Smooth muscle cell (in vitro differentiated cells): Measurements from ENCODE around the gene MOBP. TPM values are rescaled to one million over a fixed set of nuclear protein-coding genes. Genes with fewer than 3 reads are reported as not detected.

ENCODE experiments used
- DNase-seq: peaks from one replicate; lab custom pipeline; 2025; ENCODE audit not compliant: unreplicated experiment; lab: John Stamatoyannopoulos, UW
- H2AFZ ChIP-seq: fragments of 200-600 bp; sonication (generic); 2 replicates; pipeline ENCODE4 v1.6.0; 2016; ENCODE audit warnings: antibody characterized with exemption, low read depth, mild to moderate bottlenecking
- H3F3A ChIP-seq: fragments of 200-600 bp; sonication (generic); 2 replicates; pipeline ENCODE4 v1.6.0; 2017; ENCODE audit warnings: antibody characterized with exemption, low read depth
- H3K27ac ChIP-seq: fragments of 200-600 bp; sonication (generic); 2 replicates; pipeline ENCODE4 v1.5.1; 2016; ENCODE audit warnings: low read depth, mild to moderate bottlenecking
- H3K27me3 ChIP-seq: fragments of 200-600 bp; sonication (generic); 2 replicates; pipeline ENCODE4 v1.6.1; 2016; ENCODE audit warnings: low read depth, mild to moderate bottlenecking
- H3K36me3 ChIP-seq: fragments of 200-600 bp; sonication (generic); 2 replicates; pipeline ENCODE4 v1.5.1; 2016; ENCODE audit warnings: low read depth
- H3K4me1 ChIP-seq: fragments of 200-600 bp; sonication (generic); 2 replicates; pipeline ENCODE4 v1.5.1; 2016; ENCODE audit warnings: low read depth
- H3K4me2 ChIP-seq: fragments of 200-600 bp; sonication (generic); 2 replicates; pipeline ENCODE4 v1.6.0; 2016; ENCODE audit warnings: mild to moderate bottlenecking
- H3K4me3 ChIP-seq: fragments of 200-600 bp; sonication (generic); 2 replicates; pipeline ENCODE4 v1.5.1; 2016; ENCODE audit warnings: mild to moderate bottlenecking
- H3K79me2 ChIP-seq: fragments of 200-600 bp; sonication (generic); 2 replicates; pipeline ENCODE4 v1.6.0; 2016; ENCODE audit warnings: low read depth, mild to moderate bottlenecking
- H3K9ac ChIP-seq: fragments of 200-600 bp; sonication (generic); 2 replicates; pipeline ENCODE4 v1.6.0; 2016; ENCODE audit warnings: low read depth
- H3K9me3 ChIP-seq: fragments of 200-600 bp; sonication (generic); replicated peaks from 2 replicates; pipeline ENCODE4 v1.5.1; 2016; ENCODE audit warnings: low read depth
- H4K20me1 ChIP-seq: fragments of 200-600 bp; sonication (generic); 2 replicates; pipeline ENCODE4 v1.6.0; 2016; ENCODE audit warnings: low read depth
- WGBS: methylation state at CpG from one replicate; pipeline ENCODE4 v1.1.7; 2016; ENCODE audit warnings: low lambda C conversion rate; 5-methylcytosine and 5-hydroxymethylcytosine counted together
- polyA plus RNA-seq: library from polyadenylated mRNA; unstranded; fragments of >200 nt; fragmentation: Nextera tagmentation; extraction: Ambion mirVana; gene quantifications from 2 replicates; pipeline ENCODE4 v1.2.1, GENCODE V29; 2016
- total RNA-seq: library from RNA; depleted of rRNA; stranded (reverse); fragments of >200 nt; gene quantifications from 2 replicates; pipeline ENCODE4 v1.2.3, GENCODE V29; 2014
- TF ChIP-seq, protein P1 (sequence below): fragments of 200-600 bp; sonication (generic); IDR thresholded peaks from 2 replicates; pipeline ENCODE4 v1.5.1; 2017; ENCODE audit warnings: borderline replicate concordance, mild to moderate bottlenecking, antibody characterized with exemption; ENCODE audit not compliant: insufficient read depth, poor library complexity, severe bottlenecking

MOBP gene
- total and polyA plus RNA-seq, 2 experiments from 2014 or later, result not detected

DNA sequence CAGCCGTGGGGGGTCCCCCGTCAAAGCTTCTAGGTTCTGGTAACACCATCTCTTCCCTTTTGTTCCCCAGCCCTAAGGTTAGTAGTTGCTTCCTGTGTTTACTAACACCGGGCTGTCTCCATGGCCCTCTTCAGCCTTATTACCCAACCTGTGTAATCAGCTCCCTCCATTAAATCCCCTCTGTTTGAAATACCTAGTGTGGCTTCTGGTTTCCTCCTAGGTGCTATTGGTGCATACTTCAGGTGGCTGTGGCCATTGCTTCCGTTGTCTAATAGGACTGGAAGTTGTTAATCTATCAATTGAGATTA, 35.3 kb downstream of the MOBP start:
- no peaks in the 10 kb centered on the region for H3K79me2 ChIP-seq
- no peak overlapping the region for H3K4me3 ChIP-seq
- no peaks in the 10 kb centered on the region for H3K27me3 ChIP-seq
- no peak for DNase-seq
- no peaks in the 10 kb centered on the region for H3F3A ChIP-seq
- H3K4me1 ChIP-seq, result peaks cover 8% of the 10 kb centered on the region
- no peak overlapping the region for H3K4me2 ChIP-seq
- H3K9ac ChIP-seq, result no peak overlapping the region
- no peaks in the 10 kb centered on the region for H3K9me3 ChIP-seq
- TF ChIP-seq, protein P1, sequence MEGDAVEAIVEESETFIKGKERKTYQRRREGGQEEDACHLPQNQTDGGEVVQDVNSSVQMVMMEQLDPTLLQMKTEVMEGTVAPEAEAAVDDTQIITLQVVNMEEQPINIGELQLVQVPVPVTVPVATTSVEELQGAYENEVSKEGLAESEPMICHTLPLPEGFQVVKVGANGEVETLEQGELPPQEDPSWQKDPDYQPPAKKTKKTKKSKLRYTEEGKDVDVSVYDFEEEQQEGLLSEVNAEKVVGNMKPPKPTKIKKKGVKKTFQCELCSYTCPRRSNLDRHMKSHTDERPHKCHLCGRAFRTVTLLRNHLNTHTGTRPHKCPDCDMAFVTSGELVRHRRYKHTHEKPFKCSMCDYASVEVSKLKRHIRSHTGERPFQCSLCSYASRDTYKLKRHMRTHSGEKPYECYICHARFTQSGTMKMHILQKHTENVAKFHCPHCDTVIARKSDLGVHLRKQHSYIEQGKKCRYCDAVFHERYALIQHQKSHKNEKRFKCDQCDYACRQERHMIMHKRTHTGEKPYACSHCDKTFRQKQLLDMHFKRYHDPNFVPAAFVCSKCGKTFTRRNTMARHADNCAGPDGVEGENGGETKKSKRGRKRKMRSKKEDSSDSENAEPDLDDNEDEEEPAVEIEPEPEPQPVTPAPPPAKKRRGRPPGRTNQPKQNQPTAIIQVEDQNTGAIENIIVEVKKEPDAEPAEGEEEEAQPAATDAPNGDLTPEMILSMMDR, result no peak
- 92% methylated on average over 4 of the region's 4 CpGs for WGBS
- H2AFZ ChIP-seq, result no peak overlapping the region
- no peak overlapping the region for H3K27ac ChIP-seq
- H4K20me1 ChIP-seq, result no peaks in the 10 kb centered on the region
- no peaks in the 10 kb centered on the region for H3K36me3 ChIP-seq

DNA sequence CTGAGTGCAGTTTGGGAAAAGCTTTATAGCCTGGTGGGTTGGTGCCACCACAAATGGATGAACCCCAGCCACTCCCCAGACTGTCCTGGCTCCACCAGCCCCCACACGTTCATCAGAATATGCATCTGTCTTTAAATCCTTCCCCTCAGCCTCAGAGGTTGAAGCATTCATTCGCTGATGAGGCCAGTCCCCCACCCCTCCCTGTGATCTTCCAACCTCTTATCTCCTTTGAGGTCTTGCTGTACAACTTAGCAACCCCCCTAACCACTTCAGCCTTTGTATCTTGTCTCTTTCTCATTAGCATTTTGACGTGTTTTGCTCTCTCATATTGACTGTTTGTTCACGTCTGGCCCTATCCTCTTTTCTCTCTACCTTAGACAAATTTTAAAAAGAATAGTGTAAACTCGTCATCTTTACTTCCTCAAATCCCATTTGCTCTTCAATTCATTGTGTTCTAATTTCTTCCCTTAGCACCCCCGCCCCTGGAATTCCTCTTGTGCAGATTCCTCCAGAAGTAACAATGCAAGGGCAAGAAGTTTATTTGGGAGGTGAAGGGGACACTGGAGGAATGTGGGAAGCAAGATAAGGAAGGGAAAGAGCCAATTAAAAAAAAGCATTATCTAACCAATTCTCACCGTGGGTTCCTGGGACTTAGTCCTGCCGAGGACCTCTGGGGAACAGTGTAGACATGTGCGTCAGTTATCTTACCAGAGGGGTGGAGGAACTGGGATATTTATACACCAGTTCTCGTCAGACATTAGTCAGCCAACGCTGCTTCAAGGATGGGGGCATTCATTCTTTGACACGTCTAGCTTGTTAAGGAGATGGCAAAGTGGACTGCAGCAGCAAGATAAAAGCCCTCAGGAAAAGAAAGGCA, 38.6 kb downstream of the MOBP start:
- Histone ChIP-seq H3K27me3 (no peaks in the 10 kb centered on the region), H2AFZ (no peak overlapping the region), H4K20me1 (no peaks in the 10 kb centered on the region), H3K4me2 (no peak overlapping the region), H3K4me1 (peaks cover 8% of the 10 kb centered on the region), H3K4me3 (no peak overlapping the region), H3K9me3 (no peaks in the 10 kb centered on the region), H3K27ac (no peak overlapping the region), H3K36me3 (no peaks in the 10 kb centered on the region), H3K9ac (no peak overlapping the region), H3F3A (no peaks in the 10 kb centered on the region), H3K79me2 (no peaks in the 10 kb centered on the region)
- TF ChIP-seq, protein P1, result no peak
- DNase-seq, result no peak
- 40% methylated on average over 12 of the region's 12 CpGs for WGBS

DNA sequence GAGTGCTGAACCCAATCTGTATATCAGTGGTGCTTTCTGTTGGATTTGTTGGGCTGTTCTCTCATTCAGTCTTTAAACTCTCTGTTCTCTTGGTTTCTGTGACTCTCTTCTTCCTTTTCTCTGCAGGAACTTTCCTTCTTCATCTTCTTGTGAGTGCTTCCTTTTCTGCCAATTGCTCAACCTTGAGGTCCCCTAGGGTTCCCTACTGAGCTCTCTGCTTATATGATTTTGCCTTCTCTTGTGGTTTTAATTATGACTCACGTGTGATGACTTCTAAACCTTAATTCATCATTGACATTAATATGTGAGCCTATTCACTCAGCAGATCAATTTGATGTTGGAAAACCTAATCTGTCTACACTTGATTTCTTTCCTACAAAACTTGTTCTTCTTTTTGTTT, 39.4 kb downstream of the MOBP start:
- H3K4me1 ChIP-seq, result peaks cover 8% of the 10 kb centered on the region
- no peak overlapping the region for H3K4me2 ChIP-seq
- 93% methylated on average over 1 of the region's 1 CpG for WGBS
- no peaks in the 10 kb centered on the region for H3K27me3 ChIP-seq
- no peak overlapping the region for H3K9ac ChIP-seq
- DNase-seq, result no peak
- H4K20me1 ChIP-seq, result no peaks in the 10 kb centered on the region
- no peaks in the 10 kb centered on the region for H3K36me3 ChIP-seq
- no peak overlapping the region for H3K27ac ChIP-seq
- no peaks in the 10 kb centered on the region for H3K9me3 ChIP-seq
- H3F3A ChIP-seq, result no peaks in the 10 kb centered on the region
- no peak overlapping the region for H3K4me3 ChIP-seq
- no peaks in the 10 kb centered on the region for H3K79me2 ChIP-seq
- H2AFZ ChIP-seq, result no peak overlapping the region
- TF ChIP-seq, protein P1, result no peak
